ENCODE measurements around the gene PDGFA.

PDGFA gene

DNA sequence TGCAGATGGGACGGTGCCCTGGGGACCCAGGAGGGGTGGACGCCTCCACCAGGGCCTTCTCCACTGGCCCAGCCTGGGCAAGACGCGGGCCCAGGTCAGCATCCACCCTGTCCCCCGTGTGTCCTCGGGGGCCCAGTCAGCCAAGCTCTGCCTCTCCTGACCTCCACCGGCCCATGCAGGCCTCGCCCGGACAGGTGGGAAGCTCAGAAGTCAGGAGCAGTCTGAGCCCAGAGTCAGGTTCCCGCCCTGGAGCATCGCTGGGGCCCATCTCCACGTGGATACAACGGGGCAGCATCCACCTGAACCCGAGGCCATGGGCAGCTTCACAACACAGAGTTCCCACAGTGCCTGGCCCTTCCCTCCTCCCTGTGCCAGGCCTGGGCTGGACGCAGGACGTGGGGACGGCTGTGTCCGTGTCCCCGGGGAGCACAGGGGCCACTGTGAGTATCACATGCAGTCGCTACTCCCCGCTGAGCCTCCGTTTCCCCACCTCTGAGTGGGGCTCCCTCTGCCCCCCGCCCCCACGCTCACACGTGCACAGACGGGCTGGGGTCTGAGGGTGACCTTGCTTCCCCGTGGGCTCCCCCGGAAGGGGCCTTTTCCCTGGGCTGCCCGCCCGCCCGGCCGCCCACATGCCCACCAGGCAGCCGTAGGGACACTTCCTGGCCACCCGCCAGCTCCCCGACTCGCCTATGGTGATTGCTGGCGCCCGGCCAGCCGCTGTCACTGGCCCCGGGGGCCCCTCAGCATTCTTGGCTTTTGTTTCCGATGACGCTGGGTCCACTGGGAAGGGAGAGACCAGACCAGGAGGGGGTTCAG is 64.3 kb downstream of the PDGFA start:
- H3K4me3 ChIP-seq (ENCODE audit: low read depth in 1 of 2, low read length in 1 of 2): no peak overlapping the region
- H3K36me3 ChIP-seq: no peaks in the 10 kb centered on the region
- peaks cover 43% of the 10 kb centered on the region for H3K27me3 ChIP-seq
- H3K9me3 ChIP-seq: no peaks in the 10 kb centered on the region
- H3K4me1 ChIP-seq (ENCODE audit: control insufficient read depth in 1 of 2, insufficient read depth in 1 of 2, low read depth in 1 of 2, low read length in 1 of 2): no peaks in the 10 kb centered on the region
- H3K27ac ChIP-seq: no peak overlapping the region
- TF ChIP-seq CTCF (IDR thresholded peaks at IDR 0.05): no peak

GRCh38 chr7:454356-455109 is 65.1 kb downstream of the PDGFA start:
- Histone ChIP-seq H3K4me1 (ENCODE audit: control insufficient read depth in 1 of 2, insufficient read depth in 1 of 2, low read depth in 1 of 2, low read length in 1 of 2) (no peaks in the 10 kb centered on the region), H3K4me3 (ENCODE audit: low read depth in 1 of 2, low read length in 1 of 2) (no peak overlapping the region), H3K36me3 (no peaks in the 10 kb centered on the region), H3K27me3 (peaks cover 51% of the 10 kb centered on the region), H3K27ac (no peak overlapping the region), H3K9me3 (no peaks in the 10 kb centered on the region)
- TF ChIP-seq CTCF (IDR thresholded peaks at IDR 0.05): no peak

GRCh38 chr7:453597-454306 is 65.9 kb downstream of the PDGFA start:
- no peaks in the 10 kb centered on the region for H3K4me1 ChIP-seq (ENCODE audit: control insufficient read depth in 1 of 2, insufficient read depth in 1 of 2, low read depth in 1 of 2, low read length in 1 of 2)

GRCh38 chr7:452791-453455 is 66.7 kb downstream of the PDGFA start:
- Histone ChIP-seq H3K27ac (no peak overlapping the region), H3K9me3 (no peaks in the 10 kb centered on the region), H3K27me3 (peaks cover 55% of the 10 kb centered on the region), H3K36me3 (no peaks in the 10 kb centered on the region), H3K4me3 (ENCODE audit: low read depth in 1 of 2, low read length in 1 of 2) (no peak overlapping the region), H3K4me1 (ENCODE audit: control insufficient read depth in 1 of 2, insufficient read depth in 1 of 2, low read depth in 1 of 2, low read length in 1 of 2) (no peaks in the 10 kb centered on the region)
- no peak for TF ChIP-seq CTCF (IDR thresholded peaks at IDR 0.05)

More at GRCh38 chr7:453597-454306, 65.9 kb downstream of the PDGFA start:
- Histone ChIP-seq H3K27me3 (peaks cover 55% of the 10 kb centered on the region), H3K4me3 (ENCODE audit: low read depth in 1 of 2, low read length in 1 of 2) (no peak overlapping the region), H3K36me3 (no peaks in the 10 kb centered on the region), H3K27ac (no peak overlapping the region), H3K9me3 (no peaks in the 10 kb centered on the region)
- no peak for TF ChIP-seq CTCF (IDR thresholded peaks at IDR 0.05)

DNA sequence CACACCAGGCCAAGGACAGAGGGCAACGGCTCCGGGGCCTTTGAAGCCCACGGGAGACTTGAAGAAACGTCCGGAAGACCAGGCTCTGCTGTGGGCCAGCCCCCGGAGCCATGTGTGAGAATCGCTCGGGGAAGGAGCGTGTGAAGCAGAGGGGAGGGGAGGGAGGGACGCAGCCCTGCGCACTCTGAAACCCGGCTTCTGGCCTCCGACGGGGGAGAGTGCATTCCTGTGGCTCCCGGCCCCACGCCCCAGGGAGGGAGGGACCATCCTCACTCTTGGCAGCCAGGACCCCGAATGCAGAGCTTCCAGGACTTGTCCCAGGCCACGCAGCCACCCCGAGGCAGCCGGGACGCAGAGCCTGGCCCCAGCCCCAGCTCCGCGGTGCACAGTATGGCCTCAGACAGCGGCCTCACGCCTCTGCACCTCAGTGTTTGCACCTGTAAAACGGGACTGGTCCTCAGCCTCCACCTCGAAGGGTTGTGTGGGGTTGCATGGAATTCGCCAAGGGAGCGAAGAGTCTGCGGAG is 67.4 kb downstream of the PDGFA start:
- Histone ChIP-seq H3K36me3 (no peaks in the 10 kb centered on the region), H3K27ac (no peak overlapping the region), H3K4me1 (ENCODE audit: control insufficient read depth in 1 of 2, insufficient read depth in 1 of 2, low read depth in 1 of 2, low read length in 1 of 2) (no peaks in the 10 kb centered on the region), H3K27me3 (peaks cover 55% of the 10 kb centered on the region), H3K9me3 (no peaks in the 10 kb centered on the region), H3K4me3 (ENCODE audit: low read depth in 1 of 2, low read length in 1 of 2) (no peak overlapping the region)
- no peak for TF ChIP-seq CTCF (IDR thresholded peaks at IDR 0.05)
